Measurements from ENCODE around the gene SNRPA.
A peak's percentile ranks its signal among the peaks of the same experiment; 100 is the strongest.

SNRPA gene

DNA sequence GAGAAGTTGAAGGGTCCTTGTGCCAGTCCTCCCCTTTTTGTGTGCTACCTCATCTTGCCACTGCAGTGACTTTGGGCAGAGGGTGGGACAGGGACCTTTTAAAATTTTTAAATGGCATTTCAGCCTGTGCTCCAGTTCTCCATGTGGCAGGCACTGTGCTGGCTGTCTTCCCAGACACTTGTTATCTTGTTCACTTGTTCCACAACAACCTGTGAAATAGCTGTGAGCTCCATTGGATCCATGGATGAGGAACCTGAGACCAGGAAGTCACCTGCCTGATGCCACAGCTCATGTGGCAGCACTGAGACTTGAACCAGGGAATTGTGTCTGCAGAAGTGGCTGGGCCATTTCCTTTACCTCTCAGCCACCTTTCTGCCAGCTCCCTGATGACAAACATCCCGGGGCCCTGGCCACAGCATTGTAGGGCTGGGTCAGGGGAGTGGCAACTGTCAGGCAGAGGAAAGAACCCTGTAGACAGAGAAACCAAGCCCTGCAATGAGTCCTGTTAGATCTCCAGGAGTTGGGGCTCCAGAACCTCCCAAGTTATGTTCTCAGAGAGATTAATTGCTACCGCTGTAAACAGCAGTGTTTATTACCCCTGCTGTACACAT lies 54.4 kb downstream of the SNRPA start:
- no peak for DNase-seq (ENCODE audit: low spot score)
- TF ChIP-seq, protein P1, sequence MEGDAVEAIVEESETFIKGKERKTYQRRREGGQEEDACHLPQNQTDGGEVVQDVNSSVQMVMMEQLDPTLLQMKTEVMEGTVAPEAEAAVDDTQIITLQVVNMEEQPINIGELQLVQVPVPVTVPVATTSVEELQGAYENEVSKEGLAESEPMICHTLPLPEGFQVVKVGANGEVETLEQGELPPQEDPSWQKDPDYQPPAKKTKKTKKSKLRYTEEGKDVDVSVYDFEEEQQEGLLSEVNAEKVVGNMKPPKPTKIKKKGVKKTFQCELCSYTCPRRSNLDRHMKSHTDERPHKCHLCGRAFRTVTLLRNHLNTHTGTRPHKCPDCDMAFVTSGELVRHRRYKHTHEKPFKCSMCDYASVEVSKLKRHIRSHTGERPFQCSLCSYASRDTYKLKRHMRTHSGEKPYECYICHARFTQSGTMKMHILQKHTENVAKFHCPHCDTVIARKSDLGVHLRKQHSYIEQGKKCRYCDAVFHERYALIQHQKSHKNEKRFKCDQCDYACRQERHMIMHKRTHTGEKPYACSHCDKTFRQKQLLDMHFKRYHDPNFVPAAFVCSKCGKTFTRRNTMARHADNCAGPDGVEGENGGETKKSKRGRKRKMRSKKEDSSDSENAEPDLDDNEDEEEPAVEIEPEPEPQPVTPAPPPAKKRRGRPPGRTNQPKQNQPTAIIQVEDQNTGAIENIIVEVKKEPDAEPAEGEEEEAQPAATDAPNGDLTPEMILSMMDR (IDR thresholded peaks at IDR 0.05; ENCODE audit: extremely low read depth, insufficient read depth, missing control alignments): no peak
- in situ Hi-C loops (cut with MboI; ENCODE audit: low pct_unique_long_range_greater_than_20kb, low sequenced_read_pairs, unreplicated experiment): no loop called here

DNA sequence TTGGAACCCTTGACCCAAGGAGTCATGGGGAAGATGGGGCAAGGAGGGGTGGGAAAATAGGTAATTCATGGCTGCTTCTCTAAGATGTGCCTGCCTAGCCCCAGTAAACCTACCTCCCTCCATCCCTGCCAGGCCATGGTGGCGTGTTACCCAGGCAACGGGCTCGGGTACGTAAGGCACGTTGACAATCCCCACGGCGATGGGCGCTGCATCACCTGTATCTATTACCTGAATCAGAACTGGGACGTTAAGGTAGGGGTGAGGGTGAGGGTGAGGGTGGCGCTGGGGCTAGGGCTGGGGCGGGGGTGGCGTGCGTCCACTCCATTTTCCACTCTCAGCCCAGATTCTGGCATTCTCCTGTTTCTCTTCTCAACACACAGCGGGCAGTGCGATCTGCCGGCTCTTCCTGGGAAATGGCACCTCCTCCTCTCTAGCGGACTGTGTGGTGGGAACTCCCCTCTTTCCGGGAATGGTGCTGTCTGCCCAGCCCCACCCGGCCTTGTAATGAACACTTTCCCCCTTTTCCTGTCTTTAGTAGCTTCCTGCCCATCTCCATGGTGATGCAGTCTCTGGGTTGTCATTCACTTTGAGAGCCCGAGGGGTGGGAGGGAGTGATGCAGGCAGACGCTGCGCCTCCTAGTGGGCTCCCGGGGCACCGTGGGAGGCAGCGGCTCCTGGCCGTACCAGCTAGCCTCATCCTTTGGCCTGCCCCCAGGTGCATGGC lies 55.6 kb downstream of the SNRPA start:
- in situ Hi-C loops (cut with MboI; ENCODE audit: low pct_unique_long_range_greater_than_20kb, low sequenced_read_pairs, unreplicated experiment): no loop called here
- peak; percentile 88 for DNase-seq (ENCODE audit: low spot score)
- TF ChIP-seq, protein P1 (IDR thresholded peaks at IDR 0.05; ENCODE audit: extremely low read depth, insufficient read depth, missing control alignments): peak; percentile 92

DNA sequence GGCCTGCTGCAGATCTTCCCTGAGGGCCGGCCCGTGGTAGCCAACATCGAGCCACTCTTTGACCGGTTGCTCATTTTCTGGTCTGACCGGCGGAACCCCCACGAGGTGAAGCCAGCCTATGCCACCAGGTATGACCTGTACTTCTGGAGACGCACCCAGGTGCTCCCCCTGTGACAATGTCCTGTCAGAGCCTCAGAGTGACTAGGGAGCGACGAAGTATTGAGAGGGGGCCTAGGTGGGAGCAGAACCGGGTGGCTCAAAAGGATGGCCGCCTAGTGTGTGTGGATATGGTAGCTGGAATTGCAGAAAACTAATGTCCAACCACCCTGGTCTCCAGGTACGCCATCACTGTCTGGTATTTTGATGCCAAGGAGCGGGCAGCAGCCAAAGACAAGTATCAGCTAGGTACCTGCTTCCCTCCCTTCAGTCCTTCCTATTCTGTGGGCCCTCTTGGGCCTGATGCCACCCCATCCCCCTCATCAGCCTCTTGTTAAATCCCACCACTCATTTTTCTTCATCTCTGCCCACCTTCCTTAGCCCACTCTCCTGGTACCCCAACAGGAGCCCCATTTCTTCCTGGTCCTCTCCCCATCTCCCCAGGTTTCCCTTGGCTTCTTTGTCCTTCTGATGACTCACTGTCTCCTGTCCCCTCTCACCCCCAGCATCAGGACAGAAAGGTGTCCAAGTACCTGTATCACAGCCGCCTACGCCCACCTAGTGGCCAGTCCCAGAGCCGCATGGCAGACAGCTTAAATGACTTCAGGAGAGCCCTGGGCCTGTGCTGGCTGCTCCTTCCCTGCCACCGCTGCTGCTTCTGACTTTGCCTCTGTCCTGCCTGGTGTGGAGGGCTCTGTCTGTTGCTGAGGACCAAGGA lies 56.4 kb downstream of the SNRPA start:
- in situ Hi-C loops (cut with MboI; ENCODE audit: low pct_unique_long_range_greater_than_20kb, low sequenced_read_pairs, unreplicated experiment): no loop called here
- TF ChIP-seq, protein P1 (IDR thresholded peaks at IDR 0.05; ENCODE audit: extremely low read depth, insufficient read depth, missing control alignments): peak; percentile 22
- no peak for DNase-seq (ENCODE audit: low spot score)

DNA sequence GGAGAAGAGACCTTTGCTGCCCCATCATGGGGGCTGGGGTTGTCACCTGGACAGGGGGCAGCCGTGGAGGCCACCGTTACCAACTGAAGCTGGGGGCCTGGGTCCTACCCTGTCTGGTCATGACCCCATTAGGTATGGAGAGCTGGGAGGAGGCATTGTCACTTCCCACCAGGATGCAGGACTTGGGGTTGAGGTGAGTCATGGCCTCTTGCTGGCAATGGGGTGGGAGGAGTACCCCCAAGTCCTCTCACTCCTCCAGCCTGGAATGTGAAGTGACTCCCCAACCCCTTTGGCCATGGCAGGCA lies 57.0 kb downstream of the SNRPA start:
- in situ Hi-C loops (cut with MboI; ENCODE audit: low pct_unique_long_range_greater_than_20kb, low sequenced_read_pairs, unreplicated experiment): no loop called here
- DNase-seq (ENCODE audit: low spot score): no peak
- TF ChIP-seq, protein P1 (IDR thresholded peaks at IDR 0.05; ENCODE audit: extremely low read depth, insufficient read depth, missing control alignments): no peak

DNA sequence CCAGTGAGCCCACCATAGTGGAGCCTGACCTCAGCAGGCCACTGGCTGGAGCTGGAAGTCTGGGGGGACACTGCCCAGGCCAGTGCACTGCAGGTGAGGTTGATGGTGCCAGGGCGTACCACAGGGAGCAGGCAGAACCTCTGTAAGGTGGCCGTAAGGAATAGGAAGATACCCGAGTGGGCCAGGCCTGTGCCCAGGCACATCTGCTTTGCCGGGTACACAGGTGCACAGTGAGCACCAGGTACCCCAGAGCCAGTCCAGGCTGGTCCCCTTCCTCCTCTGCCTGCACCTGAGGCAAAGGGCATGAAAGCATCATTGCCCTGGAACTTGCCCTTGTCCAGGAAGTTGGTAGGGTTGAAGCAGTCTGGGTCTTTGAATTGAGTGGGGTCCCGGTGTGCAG lies 57.5 kb downstream of the SNRPA start:
- TF ChIP-seq, protein P1 (IDR thresholded peaks at IDR 0.05; ENCODE audit: extremely low read depth, insufficient read depth, missing control alignments): no peak
- in situ Hi-C loops (cut with MboI; ENCODE audit: low pct_unique_long_range_greater_than_20kb, low sequenced_read_pairs, unreplicated experiment): no loop called here
- DNase-seq (ENCODE audit: low spot score): no peak

DNA sequence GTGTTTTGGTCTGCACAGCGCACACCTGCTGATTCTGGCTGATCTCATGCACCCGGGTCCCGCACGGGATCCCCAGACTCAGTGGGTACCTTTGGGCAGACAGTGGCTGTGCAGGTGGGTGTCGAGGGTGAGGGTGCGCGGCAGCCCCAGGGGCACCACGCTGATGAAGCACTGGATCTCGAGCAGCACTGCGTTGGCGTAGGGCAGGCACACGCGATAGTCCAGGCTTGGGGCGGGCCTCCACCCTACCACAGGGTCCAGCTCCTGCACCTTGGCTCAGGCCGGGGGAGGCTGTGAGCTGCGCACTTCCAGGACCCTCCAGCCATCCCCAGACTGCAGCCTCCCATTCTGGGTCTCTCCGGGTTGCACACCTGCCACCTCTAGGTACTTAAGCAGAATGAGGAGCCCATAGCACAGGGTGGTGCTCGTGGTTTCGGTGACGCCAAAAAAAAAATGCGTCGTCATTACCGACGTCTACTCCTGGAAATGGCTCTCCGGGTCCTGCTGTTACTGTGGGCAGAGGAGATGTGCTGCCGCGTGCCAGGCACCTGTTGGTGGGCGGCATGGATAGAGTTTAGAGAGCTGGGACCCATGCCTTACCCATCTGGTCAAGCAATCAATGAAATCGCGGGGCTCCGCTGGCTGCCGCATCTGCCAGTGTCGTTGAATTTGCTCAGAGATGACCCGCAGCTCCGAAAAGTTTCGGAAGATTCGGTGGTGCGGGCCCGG lies 58.5 kb downstream of the SNRPA start:
- TF ChIP-seq, protein P1 (IDR thresholded peaks at IDR 0.05; ENCODE audit: extremely low read depth, insufficient read depth, missing control alignments): no peak
- in situ Hi-C loops (cut with MboI; ENCODE audit: low pct_unique_long_range_greater_than_20kb, low sequenced_read_pairs, unreplicated experiment): loop anchor here (10.0 kb wide), 1 partner anchor 155 kb away; no protein-coding TSS in a partner anchor
- no peak for DNase-seq (ENCODE audit: low spot score)
